ENCODE measurements around the gene MAGEA11. TPM values are rescaled to one million over a fixed set of nuclear protein-coding genes. Genes with fewer than 3 reads are reported as not detected.
"Not testable (repeated sequence)": the region's sequence is repeated elsewhere in the genome, so short reads cannot be mapped to it uniquely, and the experiment has no call there.

MAGEA11 gene
- polyA plus RNA-seq, 1 donor (not counting 4 experiments of a cell fraction or from before 2014, with no cell fraction given) = not detected

- no peaks in the 10 kb centered on the region for H3K9me1 ChIP-seq (ENCODE audit: control insufficient read depth, extremely low read depth, insufficient read depth, low read length)
- no peaks in the 10 kb centered on the region for H3K27me3 ChIP-seq (ENCODE audit: control insufficient read depth, extremely low read depth, insufficient read depth, low read length)
- H3K9me3 ChIP-seq (ENCODE audit: control insufficient read depth, low read depth, low read length) = no peaks in the 10 kb centered on the region
- no peak overlapping the region for H3K4me2 ChIP-seq (ENCODE audit: control insufficient read depth, extremely low read depth, insufficient read depth, low read depth, low read length)
- H3K27ac ChIP-seq (ENCODE audit: control insufficient read depth, insufficient read depth, low read length) = no peak overlapping the region
- no peak overlapping the region for H3K9ac ChIP-seq (ENCODE audit: control insufficient read depth, extremely low read depth, insufficient read depth, low read length)
- no peak overlapping the region for H3K4me3 ChIP-seq (ENCODE audit: control insufficient read depth in 2 of 3, extremely low read depth in 1 of 3, insufficient read depth in 2 of 3, low read depth in 1 of 3, low read length in 3 of 3)
- no peaks in the 10 kb centered on the region for H3K79me2 ChIP-seq (ENCODE audit: control insufficient read depth, insufficient read depth, low read length)
- TF ChIP-seq CTCF (optimal IDR thresholded peaks at IDR 0.05 in 1 of 3, IDR thresholded peaks at IDR 0.05 in 1 of 3, conservative IDR thresholded peaks at IDR 0.05 in 1 of 3; ENCODE audit: extremely low read depth in 1 of 3, insufficient read depth in 2 of 3, low read length in 3 of 3) (no peak), EZH2 (IDR thresholded peaks at IDR 0.05; ENCODE audit: low read length) (no peak)
- dilution Hi-C loops (cut with MboI; ENCODE audit: extremely low pct_ligation_motif_present, low sequenced_read_pairs) = no loop called here
- H3K36me3 ChIP-seq (ENCODE audit: control insufficient read depth in 2 of 2, extremely low read depth in 1 of 2, insufficient read depth in 2 of 2, low read length in 2 of 2) = no peaks in the 10 kb centered on the region
- H4K20me1 ChIP-seq (ENCODE audit: control insufficient read depth, extremely low read depth, insufficient read depth, low read length) = no peaks in the 10 kb centered on the region
- FAIRE-seq (no peak), DNase-seq (ENCODE audit: low read depth, low spot score) (no peak)
- H2AFZ ChIP-seq (ENCODE audit: control insufficient read depth, low read length) = no peak overlapping the region
- H3K4me1 ChIP-seq (ENCODE audit: control insufficient read depth, extremely low read depth, insufficient read depth, low read length) = no peaks in the 10 kb centered on the region
These were observed 46.3 kb downstream of the MAGEA11 start for GRCh38 chrX:149758068-149758714.

- H3K9me1 ChIP-seq (ENCODE audit: control insufficient read depth, extremely low read depth, insufficient read depth, low read length); H4K20me1 ChIP-seq (ENCODE audit: control insufficient read depth, extremely low read depth, insufficient read depth, low read length); H3K4me2 ChIP-seq (ENCODE audit: control insufficient read depth, extremely low read depth, insufficient read depth, low read depth, low read length); H3K9ac ChIP-seq (ENCODE audit: control insufficient read depth, extremely low read depth, insufficient read depth, low read length); H2AFZ ChIP-seq (ENCODE audit: control insufficient read depth, low read length); H3K36me3 ChIP-seq (ENCODE audit: control insufficient read depth in 2 of 2, extremely low read depth in 1 of 2, insufficient read depth in 2 of 2, low read length in 2 of 2); H3K9me3 ChIP-seq (ENCODE audit: control insufficient read depth, low read depth, low read length); H3K79me2 ChIP-seq (ENCODE audit: control insufficient read depth, insufficient read depth, low read length); H3K27me3 ChIP-seq (ENCODE audit: control insufficient read depth, extremely low read depth, insufficient read depth, low read length); H3K27ac ChIP-seq (ENCODE audit: control insufficient read depth, insufficient read depth, low read length); DNase-seq (ENCODE audit: low read depth, low spot score); H3K4me3 ChIP-seq (ENCODE audit: control insufficient read depth in 2 of 3, extremely low read depth in 1 of 3, insufficient read depth in 2 of 3, low read depth in 1 of 3, low read length in 3 of 3); FAIRE-seq; H3K4me1 ChIP-seq (ENCODE audit: control insufficient read depth, extremely low read depth, insufficient read depth, low read length); dilution Hi-C loops (cut with MboI; ENCODE audit: extremely low pct_ligation_motif_present, low sequenced_read_pairs): not testable (repeated sequence)
These were observed 46.8 kb downstream of the MAGEA11 start for GRCh38 chrX:149758715-149759078.

- Histone ChIP-seq H4K20me1 (ENCODE audit: control insufficient read depth, extremely low read depth, insufficient read depth, low read length) (no peaks in the 10 kb centered on the region), H3K4me1 (ENCODE audit: control insufficient read depth, extremely low read depth, insufficient read depth, low read length) (no peaks in the 10 kb centered on the region), H3K4me2 (ENCODE audit: control insufficient read depth, extremely low read depth, insufficient read depth, low read depth, low read length) (no peak overlapping the region), H3K27me3 (ENCODE audit: control insufficient read depth, extremely low read depth, insufficient read depth, low read length) (no peaks in the 10 kb centered on the region), H2AFZ (ENCODE audit: control insufficient read depth, low read length) (no peak overlapping the region), H3K79me2 (ENCODE audit: control insufficient read depth, insufficient read depth, low read length) (no peaks in the 10 kb centered on the region), H3K4me3 (ENCODE audit: control insufficient read depth in 2 of 3, extremely low read depth in 1 of 3, insufficient read depth in 2 of 3, low read depth in 1 of 3, low read length in 3 of 3) (no peak overlapping the region), H3K9ac (ENCODE audit: control insufficient read depth, extremely low read depth, insufficient read depth, low read length) (no peak overlapping the region), H3K36me3 (ENCODE audit: control insufficient read depth in 2 of 2, extremely low read depth in 1 of 2, insufficient read depth in 2 of 2, low read length in 2 of 2) (no peaks in the 10 kb centered on the region), H3K9me3 (ENCODE audit: control insufficient read depth, low read depth, low read length) (no peaks in the 10 kb centered on the region), H3K9me1 (ENCODE audit: control insufficient read depth, extremely low read depth, insufficient read depth, low read length) (no peaks in the 10 kb centered on the region), H3K27ac (ENCODE audit: control insufficient read depth, insufficient read depth, low read length) (no peak overlapping the region)
- FAIRE-seq (no peak), DNase-seq (ENCODE audit: low read depth, low spot score) (no peak)
- TF ChIP-seq EZH2 (IDR thresholded peaks at IDR 0.05; ENCODE audit: low read length) = no peak
- no peak for TF ChIP-seq CTCF (optimal IDR thresholded peaks at IDR 0.05 in 1 of 3, IDR thresholded peaks at IDR 0.05 in 1 of 3, conservative IDR thresholded peaks at IDR 0.05 in 1 of 3; ENCODE audit: extremely low read depth in 1 of 3, insufficient read depth in 2 of 3, low read length in 3 of 3)
- dilution Hi-C loops (cut with MboI; ENCODE audit: extremely low pct_ligation_motif_present, low sequenced_read_pairs) = no loop called here
These were observed 48.0 kb downstream of the MAGEA11 start for GRCh38 chrX:149759824-149760223.
